Hepatocyte (in vitro differentiated cells): ENCODE measurements around the gene ACSBG1. TPM values are rescaled to one million over a fixed set of nuclear protein-coding genes. Genes with fewer than 3 reads are reported as not detected.
A peak's percentile ranks its signal among the peaks of the same experiment; 100 is the strongest.
"Not testable (repeated sequence)": the region's sequence is repeated elsewhere in the genome, so short reads cannot be mapped to it uniquely, and the experiment has no call there.

ENCODE experiments used
- DNase-seq: peaks from one replicate; pipeline ENCODE4 v3.0.0-alpha.2; 2016; ENCODE audit warnings: low spot score
- H2AFZ ChIP-seq: fragments of 200-600 bp; sonication (generic); 2 replicates; pipeline ENCODE4 v1.6.0; 2016; ENCODE audit warnings: antibody characterized with exemption, mild to moderate bottlenecking
- H3K27ac ChIP-seq: fragments of 200-600 bp; sonication (generic); 2 replicates; pipeline ENCODE4 v1.5.1; 2016; ENCODE audit warnings: mild to moderate bottlenecking
- H3K27me3 ChIP-seq: fragments of 200-600 bp; sonication (generic); 2 replicates; pipeline ENCODE4 v1.6.1; 2016
- H3K36me3 ChIP-seq: fragments of 200-600 bp; sonication (generic); replicated peaks from 2 replicates; pipeline ENCODE4 v1.5.1; 2016; ENCODE audit warnings: low read depth; ENCODE audit not compliant: insufficient read depth
- H3K4me1 ChIP-seq: fragments of 200-600 bp; sonication (generic); 2 replicates; pipeline ENCODE4 v1.5.1; 2016; ENCODE audit warnings: mild to moderate bottlenecking, moderate library complexity; ENCODE audit not compliant: insufficient read depth
- H3K4me2 ChIP-seq: fragments of 200-600 bp; sonication (generic); 2 replicates; pipeline ENCODE4 v1.6.0; 2016
- H3K4me3 ChIP-seq: fragments of 200-600 bp; sonication (generic); 2 replicates; pipeline ENCODE4 v1.5.1; 2016; ENCODE audit warnings: mild to moderate bottlenecking
- H3K79me2 ChIP-seq: fragments of 200-600 bp; sonication (generic); 2 replicates; pipeline ENCODE4 v1.6.0; 2017; ENCODE audit warnings: mild to moderate bottlenecking
- H3K9me2 ChIP-seq: fragments of 200-600 bp; sonication (generic); replicated peaks from 2 replicates; pipeline ENCODE4 v1.6.0; 2017; ENCODE audit warnings: mild to moderate bottlenecking; ENCODE audit not compliant: insufficient read depth
- H3K9me3 ChIP-seq: fragments of 200-600 bp; sonication (generic); 2 replicates; pipeline ENCODE4 v1.5.1; 2016; ENCODE audit warnings: low read depth, mild to moderate bottlenecking
- H4K20me1 ChIP-seq: fragments of 200-600 bp; sonication (generic); 2 replicates; pipeline ENCODE4 v1.6.0; 2016; ENCODE audit warnings: mild to moderate bottlenecking; ENCODE audit not compliant: insufficient read depth, poor library complexity, severe bottlenecking
- CTCF ChIP-seq: fragments of 200-600 bp; sonication (generic); IDR thresholded peaks from 2 replicates; pipeline ENCODE4 v1.5.1; 2016; ENCODE audit warnings: antibody characterized with exemption, mild to moderate bottlenecking; ENCODE audit not compliant: poor library complexity
- EZH2 ChIP-seq: fragments of 200-600 bp; sonication (generic); IDR thresholded peaks from 2 replicates; pipeline ENCODE4 v1.6.1; 2016; ENCODE audit warnings: antibody characterized with exemption, mild to moderate bottlenecking, borderline replicate concordance
- EZH2phosphoT487 ChIP-seq: fragments of 200-600 bp; sonication (generic); IDR thresholded peaks from one replicate; pipeline ENCODE4 v1.6.1; 2018; ENCODE audit warnings: antibody characterized with exemption, mild to moderate bottlenecking, low read depth, moderate library complexity; ENCODE audit not compliant: unreplicated experiment, severe bottlenecking
- WGBS: methylation state at CpG from one replicate; pipeline ENCODE4 v1.1.6; 2016; ENCODE audit warnings: low lambda C conversion rate; ENCODE audit errors: missing lambda C conversion rate; 5-methylcytosine and 5-hydroxymethylcytosine counted together
- polyA plus RNA-seq: library from polyadenylated mRNA; unstranded; fragments of >200 nt; fragmentation: Nextera tagmentation; extraction: Ambion mirVana; gene quantifications from 2 replicates; pipeline ENCODE4 v1.2.1, GENCODE V29; 2016
- total RNA-seq: library from RNA; depleted of rRNA; stranded (reverse); fragments of >200 nt; gene quantifications from 2 replicates; pipeline ENCODE4 v1.2.3, GENCODE V29; 2014

ACSBG1 gene
- total and polyA plus RNA-seq, 2 experiments from 2014 or later = 0.10 to 0.93 TPM

- peaks cover 15% of the 10 kb centered on the region for H3K4me1 ChIP-seq
- not testable (repeated sequence) for H3K27me3 ChIP-seq, H4K20me1 ChIP-seq, H3K4me3 ChIP-seq, H3K9me3 ChIP-seq, H3K79me2 ChIP-seq, H3K36me3 ChIP-seq, H3K9me2 ChIP-seq, H3K4me2 ChIP-seq, H2AFZ ChIP-seq, H3K27ac ChIP-seq, DNase-seq
- WGBS = 75% methylated on average over 14 of the region's 14 CpGs
These were observed 11.0 kb upstream of the ACSBG1 start for GRCh38 chr15:78245392-78245791.

GRCh38 chr15:78244893-78245292 is 10.5 kb upstream of the ACSBG1 start:
- Histone ChIP-seq H3K4me1 (peaks cover 15% of the 10 kb centered on the region), H3K27me3 (no peaks in the 10 kb centered on the region), H3K4me3 (no peak overlapping the region), H3K27ac (no peak overlapping the region), H4K20me1 (no peaks in the 10 kb centered on the region), H3K4me2 (no peak overlapping the region), H2AFZ (no peak overlapping the region), H3K9me3 (no peaks in the 10 kb centered on the region), H3K36me3 (no peaks in the 10 kb centered on the region), H3K9me2 (no peaks in the 10 kb centered on the region), H3K79me2 (no peaks in the 10 kb centered on the region)
- no peak for DNase-seq
- WGBS = 58% methylated on average over 7 of the region's 7 CpGs
- no peak for TF ChIP-seq EZH2phosphoT487
- TF ChIP-seq EZH2 = no peak
- TF ChIP-seq CTCF = no peak

GRCh38 chr15:78244101-78244500 is 9.7 kb upstream of the ACSBG1 start:
- WGBS = 70% methylated on average over 6 of the region's 6 CpGs
- no peaks in the 10 kb centered on the region for H4K20me1 ChIP-seq

GRCh38 chr15:78243491-78243941 is 9.2 kb upstream of the ACSBG1 start:
- H3K4me1 ChIP-seq = peaks cover 15% of the 10 kb centered on the region
- no peaks in the 10 kb centered on the region for H3K36me3 ChIP-seq
- H2AFZ ChIP-seq = no peak overlapping the region
- TF ChIP-seq EZH2 = no peak
- TF ChIP-seq CTCF = no peak
- TF ChIP-seq EZH2phosphoT487 = no peak
- no peaks in the 10 kb centered on the region for H3K9me2 ChIP-seq
- no peaks in the 10 kb centered on the region for H3K27me3 ChIP-seq
- H3K9me3 ChIP-seq = no peaks in the 10 kb centered on the region
- 61% methylated on average over 6 of the region's 6 CpGs for WGBS
- no peak for DNase-seq
- H3K4me3 ChIP-seq = no peak overlapping the region
- H4K20me1 ChIP-seq = no peaks in the 10 kb centered on the region
- no peak overlapping the region for H3K27ac ChIP-seq
- H3K79me2 ChIP-seq = no peaks in the 10 kb centered on the region
- no peak overlapping the region for H3K4me2 ChIP-seq

More at GRCh38 chr15:78244101-78244500, 9.7 kb upstream of the ACSBG1 start:
- no peaks in the 10 kb centered on the region for H3K27me3 ChIP-seq
- peaks cover 15% of the 10 kb centered on the region for H3K4me1 ChIP-seq
- TF ChIP-seq EZH2 (no peak), EZH2phosphoT487 (no peak), CTCF (no peak)
- H3K36me3 ChIP-seq = no peaks in the 10 kb centered on the region
- DNase-seq = peak; percentile 22
- no peak overlapping the region for H3K4me2 ChIP-seq
- no peak overlapping the region for H3K4me3 ChIP-seq
- no peaks in the 10 kb centered on the region for H3K9me3 ChIP-seq
- no peaks in the 10 kb centered on the region for H3K79me2 ChIP-seq
- no peak overlapping the region for H3K27ac ChIP-seq
- no peak overlapping the region for H2AFZ ChIP-seq
- no peaks in the 10 kb centered on the region for H3K9me2 ChIP-seq
